BLaER1 treated with 17β-estradiol and CSF1 and Interleukin-3, amounts not matched to agents 10 nM and 100 nM (cell line): ENCODE results near the gene EDAR.
A peak's percentile ranks its signal among the peaks of the same experiment; 100 is the strongest.

Experiments used
- H3K27ac ChIP-seq, 11 experiments: shearing (Covaris generic); formaldehyde crosslinking; 2 replicates each; pipeline ENCODE4 v1.8.1; 2022
- H3K27me3 ChIP-seq, 11 experiments: shearing (Covaris generic); formaldehyde crosslinking; 2 replicates each; pipeline ENCODE4 v1.8.1; 2022
- H3K36me3 ChIP-seq, 11 experiments: shearing (Covaris generic); formaldehyde crosslinking; 2 replicates each; pipeline ENCODE4 v1.8.1; 2022
- H3K4me1 ChIP-seq, 10 experiments: shearing (Covaris generic); formaldehyde crosslinking; 2 replicates each; pipeline ENCODE4 v1.8.1; 2022
- H3K4me2 ChIP-seq, 11 experiments: shearing (Covaris generic); formaldehyde crosslinking; 2 replicates each; pipeline ENCODE4 v1.8.1; 2022
- H3K4me3 ChIP-seq, 10 experiments: shearing (Covaris generic); formaldehyde crosslinking; 2 replicates each; pipeline ENCODE4 v1.8.1; 2022
- H3K9ac ChIP-seq, 11 experiments: shearing (Covaris generic); formaldehyde crosslinking; 2 replicates each; pipeline ENCODE4 v1.8.1; 2022
- H3K9me3 ChIP-seq, 11 experiments: shearing (Covaris generic); formaldehyde crosslinking; replicated peaks in 1 of 11; 2 replicates each; pipeline ENCODE4 v1.8.1; 2022
- H4K20me1 ChIP-seq, 11 experiments: shearing (Covaris generic); formaldehyde crosslinking; 2 replicates each; pipeline ENCODE4 v1.8.1; 2022
- Cebpa-rat ChIP-seq, 11 experiments: shearing (Covaris generic); IDR thresholded peaks; 2 replicates each; pipeline ENCODE4 v1.8.1; 2022

EDAR gene

GRCh38 chr2:109013051-109013450, 24.0 kb upstream of the EDAR start:
- H3K9me3 ChIP-seq: no peaks in the 10 kb centered on the region
- no peak overlapping the region for H3K27ac ChIP-seq
- no peaks in the 10 kb centered on the region for H4K20me1 ChIP-seq
- H3K9ac ChIP-seq: no peak overlapping the region
- H3K4me2 ChIP-seq: no peak overlapping the region
- no peak overlapping the region for H3K4me3 ChIP-seq
- no peak for TF ChIP-seq Cebpa-rat (IDR thresholded peaks at IDR 0.05)
- peaks cover 0 to 3% (median under 1%) of the 10 kb centered on the region in 10 experiments; a peak in 8 of 20 replicates for H3K4me1 ChIP-seq
- H3K27me3 ChIP-seq: no peaks in the 10 kb centered on the region
- no peaks in the 10 kb centered on the region for H3K36me3 ChIP-seq

- no peak overlapping the region for H3K9ac ChIP-seq
- no peaks in the 10 kb centered on the region for H4K20me1 ChIP-seq
- TF ChIP-seq Cebpa-rat (IDR thresholded peaks at IDR 0.05): no peak
- peaks cover 0 to 15% (median 9%) of the 10 kb centered on the region in 10 experiments; a peak in 10 of 20 replicates for H3K4me1 ChIP-seq
- H3K27ac ChIP-seq: no peak overlapping the region
- H3K4me2 ChIP-seq: no peak overlapping the region
- no peaks in the 10 kb centered on the region for H3K36me3 ChIP-seq
- no peaks in the 10 kb centered on the region for H3K27me3 ChIP-seq
- no peaks in the 10 kb centered on the region for H3K9me3 ChIP-seq
- H3K4me3 ChIP-seq: no peak overlapping the region
Observed at GRCh38 chr2:109009920-109010610, 21.0 kb upstream of the EDAR start.

- no peak for TF ChIP-seq Cebpa-rat (IDR thresholded peaks at IDR 0.05)
- H4K20me1 ChIP-seq: no peaks in the 10 kb centered on the region
- no peaks in the 10 kb centered on the region for H3K9me3 ChIP-seq
- H3K27me3 ChIP-seq: no peaks in the 10 kb centered on the region
- H3K4me2 ChIP-seq: peak overlapping the region in 5 of 11 experiments; percentile 35 to 53 (median 47); a peak in 9 of 22 replicates
- no peak overlapping the region for H3K9ac ChIP-seq
- no peaks in the 10 kb centered on the region for H3K36me3 ChIP-seq
- no peak overlapping the region for H3K27ac ChIP-seq
- no peak overlapping the region for H3K4me3 ChIP-seq
- H3K4me1 ChIP-seq: peaks cover 0 to 15% (median 9%) of the 10 kb centered on the region in 10 experiments; a peak in 10 of 20 replicates
Observed at GRCh38 chr2:109006971-109007370, 18.0 kb upstream of the EDAR start.

GRCh38 chr2:109005686-109006204, 16.7 kb upstream of the EDAR start:
- no peaks in the 10 kb centered on the region for H4K20me1 ChIP-seq
- H3K9me3 ChIP-seq: no peaks in the 10 kb centered on the region
- H3K4me2 ChIP-seq: no peak overlapping the region
- no peaks in the 10 kb centered on the region for H3K27me3 ChIP-seq
- no peak overlapping the region for H3K4me3 ChIP-seq
- H3K9ac ChIP-seq: no peak overlapping the region
- H3K36me3 ChIP-seq: no peaks in the 10 kb centered on the region
- peaks cover 0 to 15% (median 9%) of the 10 kb centered on the region in 10 experiments; a peak in 10 of 20 replicates for H3K4me1 ChIP-seq
- no peak for TF ChIP-seq Cebpa-rat (IDR thresholded peaks at IDR 0.05)
- H3K27ac ChIP-seq: no peak overlapping the region

GRCh38 chr2:109001201-109001600, 12.2 kb upstream of the EDAR start:
- no peaks in the 10 kb centered on the region for H3K9me3 ChIP-seq
- H3K9ac ChIP-seq: no peak overlapping the region
- H3K4me1 ChIP-seq: no peaks in the 10 kb centered on the region
- no peak overlapping the region for H3K27ac ChIP-seq
- H3K27me3 ChIP-seq: no peaks in the 10 kb centered on the region
- no peak overlapping the region for H3K4me2 ChIP-seq
- H4K20me1 ChIP-seq: no peaks in the 10 kb centered on the region
- no peak for TF ChIP-seq Cebpa-rat (IDR thresholded peaks at IDR 0.05)
- no peak overlapping the region for H3K4me3 ChIP-seq
- H3K36me3 ChIP-seq: no peaks in the 10 kb centered on the region

GRCh38 chr2:109000738-109001137, 11.7 kb upstream of the EDAR start:
- TF ChIP-seq Cebpa-rat (IDR thresholded peaks at IDR 0.05): no peak
- no peaks in the 10 kb centered on the region for H4K20me1 ChIP-seq

GRCh38 chr2:108998911-108999310, 9.9 kb upstream of the EDAR start:
- Histone ChIP-seq H3K4me2 (no peak overlapping the region), H3K4me3 (no peak overlapping the region), H3K9me3 (0 out of 22 replicates have a peak, but pooled peaks cover 0 to 3% (median 0%) of the 10 kb centered on the region in 11 experiments), H3K36me3 (no peaks in the 10 kb centered on the region), H3K4me1 (no peaks in the 10 kb centered on the region), H3K27ac (no peak overlapping the region), H4K20me1 (no peaks in the 10 kb centered on the region), H3K27me3 (no peaks in the 10 kb centered on the region), H3K9ac (no peak overlapping the region)
- no peak for TF ChIP-seq Cebpa-rat (IDR thresholded peaks at IDR 0.05)

More at GRCh38 chr2:109000738-109001137, 11.7 kb upstream of the EDAR start:
- Histone ChIP-seq H3K36me3 (no peaks in the 10 kb centered on the region), H3K4me3 (no peak overlapping the region), H3K9ac (no peak overlapping the region), H3K4me2 (no peak overlapping the region), H3K27ac (no peak overlapping the region), H3K27me3 (no peaks in the 10 kb centered on the region), H3K4me1 (no peaks in the 10 kb centered on the region), H3K9me3 (no peaks in the 10 kb centered on the region)

- H3K27ac ChIP-seq: no peak overlapping the region
- no peak overlapping the region for H3K9ac ChIP-seq
- 0 out of 22 replicates have a peak, but pooled peaks cover 0 to 3% (median 0%) of the 10 kb centered on the region in 11 experiments for H3K9me3 ChIP-seq
- H3K27me3 ChIP-seq: no peaks in the 10 kb centered on the region
- no peaks in the 10 kb centered on the region for H3K36me3 ChIP-seq
- no peak for TF ChIP-seq Cebpa-rat (IDR thresholded peaks at IDR 0.05)
- H3K4me2 ChIP-seq: no peak overlapping the region
- no peak overlapping the region for H3K4me3 ChIP-seq
- no peaks in the 10 kb centered on the region for H4K20me1 ChIP-seq
- H3K4me1 ChIP-seq: 0 out of 20 replicates have a peak, but pooled peaks cover 0 to 5% (median 0%) of the 10 kb centered on the region in 10 experiments
Observed at GRCh38 chr2:108994178-108994577, 5.2 kb upstream of the EDAR start.

- Histone ChIP-seq H3K9me3 (0 out of 22 replicates have a peak, but pooled peaks cover 0 to 3% (median 0%) of the 10 kb centered on the region in 11 experiments), H3K27me3 (no peaks in the 10 kb centered on the region), H3K27ac (no peak overlapping the region), H3K4me3 (no peak overlapping the region), H3K36me3 (no peaks in the 10 kb centered on the region), H3K4me1 (0 out of 20 replicates have a peak, but pooled peaks cover 0 to 5% (median 0%) of the 10 kb centered on the region in 10 experiments), H4K20me1 (no peaks in the 10 kb centered on the region), H3K9ac (no peak overlapping the region), H3K4me2 (no peak overlapping the region)
- TF ChIP-seq Cebpa-rat (IDR thresholded peaks at IDR 0.05): no peak
Observed at GRCh38 chr2:108993095-108993937, 4.3 kb upstream of the EDAR start.
